ENCODE results near the gene PCSK5.

DNA sequence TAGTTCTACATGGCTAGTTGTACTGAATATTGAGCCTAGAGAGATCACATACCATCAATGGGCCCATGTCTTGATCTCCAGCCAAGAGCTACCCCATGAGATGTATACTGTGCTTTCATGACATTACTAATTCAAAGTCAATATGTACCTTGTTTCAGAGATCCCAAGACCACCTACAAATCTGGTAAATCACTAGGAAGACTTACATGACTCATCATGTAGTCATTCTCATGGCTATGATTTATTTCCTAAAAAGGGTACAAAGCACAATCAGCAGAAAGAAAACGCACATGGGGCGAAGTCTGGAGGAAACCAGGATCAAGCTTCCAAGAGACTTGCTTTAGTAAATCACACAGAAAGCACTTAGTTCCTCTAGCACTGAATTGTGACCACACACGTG lies 103.0 kb downstream of the PCSK5 start:
- TF ChIP-seq POLR2A (IDR thresholded peaks at IDR 0.05; ENCODE audit: control extremely low read depth in 1 of 2, low read depth in 2 of 2, low read length in 2 of 2), result no peak
- TF ChIP-seq JUN (IDR thresholded peaks at IDR 0.05; ENCODE audit: low read depth, low read length), result no peak
- TF ChIP-seq CTCF (IDR thresholded peaks at IDR 0.05; ENCODE audit: control extremely low read depth in 1 of 3, insufficient read depth in 1 of 3, low read depth in 1 of 3, low read length in 3 of 3), result no peak
- TF ChIP-seq CBX5 (IDR thresholded peaks at IDR 0.05; ENCODE audit: low read depth, low read length), result no peak
- no peak for TF ChIP-seq POLR2AphosphoS5 (IDR thresholded peaks at IDR 0.05; ENCODE audit: low read depth, low read length)
- no peak for TF ChIP-seq TAF1 (IDR thresholded peaks at IDR 0.05; ENCODE audit: low read depth, low read length)
- TF ChIP-seq, protein P1, sequence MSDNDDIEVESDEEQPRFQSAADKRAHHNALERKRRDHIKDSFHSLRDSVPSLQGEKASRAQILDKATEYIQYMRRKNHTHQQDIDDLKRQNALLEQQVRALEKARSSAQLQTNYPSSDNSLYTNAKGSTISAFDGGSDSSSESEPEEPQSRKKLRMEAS (IDR thresholded peaks at IDR 0.05), result no peak
- TF ChIP-seq RNF2 (IDR thresholded peaks at IDR 0.05; ENCODE audit: borderline replicate concordance, low read depth, low read length, missing control alignments, poor library complexity, severe bottlenecking), result no peak
- no peak for TF ChIP-seq RAD21 (IDR thresholded peaks at IDR 0.05 in 1 of 2, conservative IDR thresholded peaks at IDR 0.05 in 1 of 2; ENCODE audit: low read depth in 2 of 2, low read length in 2 of 2)
- TF ChIP-seq YY1 (IDR thresholded peaks at IDR 0.05; ENCODE audit: low read depth, low read length), result no peak
- TF ChIP-seq BACH1 (IDR thresholded peaks at IDR 0.05; ENCODE audit: low read length), result no peak
- no peak for TF ChIP-seq SP2 (IDR thresholded peaks at IDR 0.05; ENCODE audit: low read length)
- TF ChIP-seq HDAC2 (IDR thresholded peaks at IDR 0.05; ENCODE audit: borderline replicate concordance in 1 of 2, low read depth in 2 of 2, low read length in 2 of 2), result no peak
- no peak for TF ChIP-seq CBX8 (IDR thresholded peaks at IDR 0.05; ENCODE audit: borderline replicate concordance, low read depth, low read length)
